PC-3 (cell line): ENCODE measurements around the gene PALD1.

Experiments
- EZH2phosphoT487 ChIP-seq: fragments of 300-600 bp; sonication (generic); IDR thresholded peaks from 2 replicates; pipeline ENCODE4 v1.6.1; 2018; ENCODE audit warnings: mild to moderate bottlenecking, antibody characterized with exemption, low read length, borderline replicate concordance
- TF ChIP-seq, protein P1 (sequence below): fragments of 300-600 bp; sonication (generic); conservative IDR thresholded peaks from 2 replicates; pipeline ENCODE4 v1.5.1; 2017; ENCODE audit warnings: antibody characterized with exemption, low read depth, mild to moderate bottlenecking, low read length

DNA sequence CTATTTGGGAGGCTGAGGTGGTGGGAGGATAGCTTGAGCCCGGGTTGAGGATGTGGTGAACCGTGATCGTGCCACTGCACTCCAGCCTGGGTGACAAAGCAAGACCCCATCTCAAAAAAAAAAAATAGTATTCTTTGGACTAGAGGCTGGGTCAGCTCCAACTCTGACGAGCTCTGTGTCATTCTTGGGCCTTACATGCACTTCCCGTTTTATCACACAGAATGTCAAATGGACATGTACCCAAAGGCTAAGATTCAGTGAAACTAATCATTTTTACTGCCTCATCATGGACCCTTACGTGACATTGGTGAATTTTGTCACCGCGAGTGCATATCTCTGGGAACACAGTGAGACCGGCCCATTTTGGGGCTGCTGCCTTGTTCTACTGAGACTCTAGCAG, 27.3 kb downstream of the PALD1 start:
- TF ChIP-seq, protein P1, sequence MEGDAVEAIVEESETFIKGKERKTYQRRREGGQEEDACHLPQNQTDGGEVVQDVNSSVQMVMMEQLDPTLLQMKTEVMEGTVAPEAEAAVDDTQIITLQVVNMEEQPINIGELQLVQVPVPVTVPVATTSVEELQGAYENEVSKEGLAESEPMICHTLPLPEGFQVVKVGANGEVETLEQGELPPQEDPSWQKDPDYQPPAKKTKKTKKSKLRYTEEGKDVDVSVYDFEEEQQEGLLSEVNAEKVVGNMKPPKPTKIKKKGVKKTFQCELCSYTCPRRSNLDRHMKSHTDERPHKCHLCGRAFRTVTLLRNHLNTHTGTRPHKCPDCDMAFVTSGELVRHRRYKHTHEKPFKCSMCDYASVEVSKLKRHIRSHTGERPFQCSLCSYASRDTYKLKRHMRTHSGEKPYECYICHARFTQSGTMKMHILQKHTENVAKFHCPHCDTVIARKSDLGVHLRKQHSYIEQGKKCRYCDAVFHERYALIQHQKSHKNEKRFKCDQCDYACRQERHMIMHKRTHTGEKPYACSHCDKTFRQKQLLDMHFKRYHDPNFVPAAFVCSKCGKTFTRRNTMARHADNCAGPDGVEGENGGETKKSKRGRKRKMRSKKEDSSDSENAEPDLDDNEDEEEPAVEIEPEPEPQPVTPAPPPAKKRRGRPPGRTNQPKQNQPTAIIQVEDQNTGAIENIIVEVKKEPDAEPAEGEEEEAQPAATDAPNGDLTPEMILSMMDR, result no peak
- TF ChIP-seq EZH2phosphoT487, result no peak
